SW480 (cell line): ENCODE measurements around the gene TTC27.
"Not testable (repeated sequence)": the region's sequence is repeated elsewhere in the genome, so short reads cannot be mapped to it uniquely, and the experiment has no call there.

Source experiments
- DNase-seq: peaks from one replicate; pipeline ENCODE4 v3.0.0-alpha.2; 2016; ENCODE audit warnings: low spot score

Gene TTC27

GRCh38 chr2:32627814-32628579 is at the start of gene TTC27:
Gene TTC27, plus strand, starts transcription at chr2:32628050. Its CDS starts 243 bp downstream, at chr2:32628293.
- DNase-seq: peak; percentile 97

DNA sequence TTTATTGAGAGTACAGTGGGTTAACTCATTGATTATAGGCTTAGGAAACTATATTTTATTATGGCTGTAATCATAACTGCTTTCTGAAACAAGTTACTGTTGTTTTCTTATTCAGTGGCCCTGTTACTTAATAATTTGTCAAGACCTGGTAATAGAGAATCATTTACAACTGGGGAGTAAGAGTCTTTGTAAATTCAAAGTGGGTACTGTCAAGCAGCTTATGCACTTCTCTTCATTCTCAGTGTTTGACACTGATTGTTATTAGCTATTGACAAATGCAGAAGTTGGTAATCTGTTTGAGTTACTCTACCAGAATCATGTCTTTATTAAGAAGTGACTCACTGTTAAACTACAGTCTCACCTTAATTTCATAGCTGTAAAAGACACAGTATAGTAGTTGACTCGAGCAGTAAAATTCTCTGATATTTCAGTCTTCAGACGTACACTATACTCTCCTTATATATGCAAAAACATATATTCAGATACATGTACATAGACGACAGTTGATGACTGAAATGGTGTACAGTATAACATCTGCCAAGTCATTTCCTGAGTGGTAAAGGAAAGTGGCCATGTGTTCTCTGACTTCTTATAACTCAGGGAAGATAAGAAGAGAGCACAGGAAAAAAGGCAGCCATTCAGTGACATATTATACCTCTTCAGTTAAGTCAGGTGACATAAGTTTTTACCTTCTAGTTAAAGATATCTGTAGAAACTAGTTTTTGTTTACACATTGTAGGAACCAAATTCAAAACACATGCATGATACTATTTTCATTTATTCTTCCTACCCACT is 36.0 kb upstream of the TTC27 start:
- DNase-seq: no peak

GRCh38 chr2:32594573-32594972 is 33.3 kb upstream of the TTC27 start:
- DNase-seq: no peak

- no peak for DNase-seq
These were observed 16.5 kb upstream of the TTC27 start for GRCh38 chr2:32611366-32611765.

DNA sequence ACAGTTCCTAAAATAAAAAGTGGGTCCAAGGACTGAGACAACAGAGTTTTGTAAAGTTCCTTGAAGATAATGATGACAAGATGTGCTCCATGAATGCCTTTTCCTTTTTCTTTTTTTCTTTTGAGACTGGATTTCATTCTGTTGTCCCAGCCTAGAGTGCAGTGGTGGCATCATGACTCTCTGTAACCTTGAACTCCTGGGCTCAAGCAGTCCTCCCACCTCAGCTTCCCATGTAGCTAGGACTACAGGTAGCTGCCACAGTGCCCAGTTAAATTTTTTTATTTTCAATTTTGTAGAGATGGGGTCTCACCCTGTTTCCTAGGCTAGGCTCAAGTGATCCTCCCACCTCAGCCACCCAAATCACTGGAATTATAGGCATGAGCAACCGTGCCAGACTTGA is 16.1 kb upstream of the TTC27 start:
- no peak for DNase-seq

DNA sequence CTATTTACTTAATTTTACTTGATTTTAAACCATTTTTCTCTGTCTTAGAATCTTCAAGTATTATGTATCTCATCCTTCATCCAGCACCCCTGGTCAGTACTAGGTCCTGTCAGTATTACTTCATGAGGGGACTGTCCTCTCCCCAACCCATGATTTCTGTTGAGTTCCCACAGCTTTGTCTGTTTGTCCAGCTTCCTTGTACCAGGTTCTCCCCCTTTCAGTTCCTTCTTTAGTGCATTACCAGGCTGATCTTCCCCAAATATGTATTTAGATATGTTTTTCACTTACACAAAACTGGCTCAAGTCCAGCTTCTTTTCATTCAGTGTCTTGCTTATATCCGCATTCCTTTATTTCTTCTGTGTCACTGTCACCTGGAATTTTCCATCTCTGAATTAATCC is 13.8 kb upstream of the TTC27 start:
- DNase-seq: no peak

- DNase-seq: no peak
These were observed 10.2 kb upstream of the TTC27 start for GRCh38 chr2:32617599-32618189.

DNA sequence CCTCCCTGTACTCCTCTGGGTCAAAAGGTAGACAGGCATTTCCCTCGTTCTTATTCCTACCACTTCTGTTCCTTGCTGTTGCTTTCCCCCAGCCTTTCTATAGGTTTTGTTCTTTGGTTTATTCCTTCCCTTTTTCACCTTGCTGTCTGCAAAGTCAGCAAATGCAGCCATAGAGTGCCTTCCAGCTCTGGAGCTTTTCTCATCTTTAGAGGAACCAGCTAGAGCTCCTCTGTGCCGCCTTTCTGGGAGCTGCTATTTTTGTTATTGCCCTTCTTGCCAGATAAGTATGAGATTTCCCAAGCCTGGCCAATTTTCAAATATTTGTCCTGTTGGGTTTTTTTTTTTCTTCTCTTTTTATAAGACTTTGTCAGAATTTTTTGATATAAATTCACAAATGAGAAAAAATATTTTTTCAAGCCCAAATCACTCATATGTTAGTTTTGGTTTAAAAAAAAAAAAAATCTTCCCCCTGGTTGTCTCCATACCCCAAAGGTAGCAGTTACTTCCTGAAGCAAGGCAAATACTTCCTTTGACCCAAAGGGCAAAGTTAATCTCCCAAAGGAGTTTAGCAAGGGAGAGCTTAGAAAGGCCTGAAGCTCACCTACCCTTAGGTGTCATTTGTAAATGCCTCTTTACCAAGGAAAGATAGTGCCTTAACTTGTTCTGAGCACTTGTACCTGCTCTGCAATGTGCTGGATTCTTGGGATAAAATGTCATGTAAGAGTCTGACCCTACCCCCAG is 5.1 kb upstream of the TTC27 start:
- no peak for DNase-seq

- no peak for DNase-seq
These were observed 4.5 kb upstream of the TTC27 start for GRCh38 chr2:32623311-32623706.

DNA sequence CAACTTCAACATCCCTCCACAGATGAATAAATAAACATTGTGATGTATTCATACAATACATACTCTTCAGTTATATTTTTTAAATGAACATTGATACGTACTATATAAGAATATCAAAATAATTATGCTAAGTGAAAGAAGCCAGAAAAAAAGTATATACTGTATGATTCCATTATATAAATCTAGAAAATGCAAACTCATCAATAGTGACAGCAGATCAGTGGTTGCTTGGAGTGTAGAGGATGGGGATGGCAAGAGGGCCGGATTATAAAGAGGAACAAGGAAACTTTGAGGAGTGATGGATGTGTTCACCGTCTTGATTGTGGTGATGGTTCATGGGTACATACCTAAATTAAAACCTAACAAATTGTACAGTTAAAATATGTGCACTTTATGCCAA is 3.0 kb upstream of the TTC27 start:
- no peak for DNase-seq

- DNase-seq: no peak
These were observed 1.1 kb upstream of the TTC27 start for GRCh38 chr2:32626639-32627221.

GRCh38 chr2:32627441-32627813 is 423 bp upstream of the TTC27 start:
- peak; percentile 30 for DNase-seq

GRCh38 chr2:32632089-32632488 is 4.2 kb downstream of the TTC27 start:
- DNase-seq: no peak

DNA sequence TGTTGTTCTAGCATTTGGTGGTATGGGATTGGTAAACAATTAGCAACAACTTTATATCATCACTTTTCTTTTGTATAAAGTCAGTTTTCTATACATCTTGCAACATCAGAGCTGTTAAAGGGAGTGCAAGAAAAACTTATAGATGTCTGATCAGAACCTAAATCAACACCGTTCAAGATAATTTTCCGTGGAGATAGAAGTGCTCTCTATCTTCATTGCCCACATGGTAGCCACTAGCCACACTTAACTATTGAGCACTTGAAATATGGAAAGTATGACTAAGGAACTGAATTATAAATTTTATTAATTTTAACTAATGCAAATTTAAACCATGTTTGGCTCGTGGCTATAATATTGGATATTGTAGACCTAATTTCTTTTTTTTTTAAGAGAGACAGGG is 5.2 kb downstream of the TTC27 start:
- no peak for DNase-seq

DNA sequence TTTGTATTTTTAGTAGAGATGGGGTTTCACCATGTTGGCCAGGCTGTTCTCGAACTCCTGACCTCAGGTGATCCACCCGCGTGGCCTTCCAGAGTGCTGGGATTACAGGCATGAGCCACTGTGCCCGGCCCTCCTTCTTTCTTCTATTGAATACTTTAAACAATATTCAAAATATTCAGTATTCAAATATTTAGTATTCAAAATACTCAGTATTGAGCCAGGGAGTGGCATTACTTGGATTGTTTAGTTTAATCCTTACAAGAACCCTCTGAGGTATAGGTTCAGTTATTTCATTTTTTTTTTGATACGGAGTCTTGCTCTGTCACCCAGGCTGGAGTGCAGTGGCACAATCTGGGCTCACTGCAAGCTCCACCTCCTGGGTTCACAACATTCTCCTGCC is 10.7 kb downstream of the TTC27 start:
- not testable (repeated sequence) for DNase-seq

DNA sequence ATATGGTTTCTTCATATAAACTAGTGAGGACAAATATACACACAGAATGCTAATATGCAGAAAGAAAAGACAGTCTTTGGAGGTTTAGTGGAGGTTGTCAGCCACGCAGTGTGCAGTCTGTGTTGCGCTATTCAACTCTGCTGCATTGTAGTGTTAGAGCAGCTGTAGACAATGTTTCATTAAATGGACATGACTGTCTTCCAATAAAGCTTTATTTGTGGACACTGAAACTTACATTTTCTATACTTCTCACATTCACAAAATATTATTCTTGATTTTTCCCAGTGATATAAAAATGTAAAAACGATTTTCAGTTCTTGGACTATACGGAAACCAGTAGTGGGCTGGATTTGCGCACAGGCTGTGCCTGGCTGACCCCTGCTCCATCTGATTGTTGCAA is 13.3 kb downstream of the TTC27 start:
- DNase-seq: no peak

DNA sequence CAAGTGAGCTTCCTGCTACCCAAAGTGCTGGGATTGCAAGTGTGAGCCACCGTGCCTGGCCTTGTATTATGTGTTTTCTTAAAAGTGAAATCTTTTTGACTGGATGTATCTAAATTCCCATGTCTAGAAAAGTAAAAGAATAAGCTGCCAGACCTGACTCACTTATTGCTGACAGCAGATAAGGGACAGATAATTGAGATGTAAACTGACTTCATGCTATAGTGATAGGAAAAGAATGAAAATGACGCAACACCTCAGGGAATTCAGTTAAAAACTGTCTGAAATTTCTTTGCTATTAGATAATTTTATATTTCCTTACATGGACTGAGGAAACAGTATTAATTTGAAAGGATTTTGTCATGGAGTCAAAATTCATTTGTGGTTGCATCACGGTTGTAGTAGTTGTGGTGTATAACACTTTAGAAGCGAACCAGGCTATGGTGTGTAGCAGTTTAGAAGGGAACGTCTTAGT is 19.4 kb downstream of the TTC27 start:
- no peak for DNase-seq

DNA sequence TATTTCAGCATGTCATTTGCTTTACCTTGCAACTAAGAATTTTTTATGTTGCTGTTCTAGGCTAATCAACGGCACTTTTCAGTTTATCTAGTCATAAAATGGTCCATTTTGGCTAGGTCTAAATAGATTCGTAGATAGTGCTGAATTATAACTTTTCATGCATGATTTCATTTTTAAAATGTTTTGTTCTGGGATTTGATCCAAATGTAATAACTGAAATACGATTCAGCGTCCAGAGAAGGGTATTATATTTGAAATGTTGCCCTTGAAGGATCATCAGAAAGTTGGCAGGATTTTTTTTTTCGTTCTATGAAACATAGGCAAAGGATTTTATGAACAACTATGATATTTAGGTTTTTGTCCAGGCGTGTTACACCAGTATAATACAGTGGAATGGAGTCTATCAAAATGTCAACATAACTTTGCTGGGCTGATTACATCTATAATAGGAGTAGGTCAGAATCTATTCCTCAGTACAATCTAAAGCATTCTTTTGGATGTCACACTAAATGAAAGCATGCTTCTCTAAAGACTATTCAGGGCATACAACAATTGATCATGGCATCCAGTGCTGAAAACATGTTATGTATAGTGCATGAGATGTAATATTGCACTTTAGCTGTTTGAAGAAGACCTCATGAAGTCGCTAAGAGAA is 24.8 kb downstream of the TTC27 start:
- DNase-seq: no peak

- no peak for DNase-seq
These were observed 28.2 kb downstream of the TTC27 start for GRCh38 chr2:32656069-32656468.

- DNase-seq: no peak
These were observed 36.0 kb downstream of the TTC27 start for GRCh38 chr2:32663864-32664263.

GRCh38 chr2:32666704-32667103 is 38.9 kb downstream of the TTC27 start:
- DNase-seq: no peak
